ENCODE measurements around the gene SLC39A11. TPM values are rescaled to one million over a fixed set of nuclear protein-coding genes. Genes with fewer than 3 reads are reported as not detected.
A peak's percentile ranks its signal among the peaks of the same experiment; 100 is the strongest.
"Not testable (repeated sequence)": the region's sequence is repeated elsewhere in the genome, so short reads cannot be mapped to it uniquely, and the experiment has no call there.

SLC39A11 gene
- total RNA-seq, 1 donor from 2014 or later = 5.5 TPM

DNA sequence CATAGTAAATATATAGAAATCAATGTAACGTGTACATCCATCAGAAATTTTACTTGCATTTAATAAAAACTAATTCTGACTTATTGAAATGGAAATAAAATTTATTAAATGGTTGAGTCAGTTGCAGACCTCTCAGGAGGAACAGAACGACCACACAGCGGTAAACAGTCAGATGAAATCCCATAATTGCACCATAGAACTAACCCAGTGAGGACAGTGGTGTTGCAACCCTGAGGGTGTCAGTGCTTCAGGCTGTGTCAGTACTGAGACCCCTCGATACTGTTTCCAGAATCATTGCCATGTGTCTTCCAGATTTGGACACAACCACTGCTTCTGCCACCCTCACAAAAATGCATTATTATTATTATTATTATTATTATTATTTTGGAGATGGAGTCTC lies 43.3 kb upstream of the SLC39A11 start:
- Histone ChIP-seq H3K4me3 (no peak overlapping the region), H3K9me3 (ENCODE audit: low read depth) (no peaks in the 10 kb centered on the region), H3K79me2 (ENCODE audit: low read depth) (no peaks in the 10 kb centered on the region), H3K9ac (no peak overlapping the region), H3K4me1 (peaks cover 26% of the 10 kb centered on the region), H3K27me3 (no peaks in the 10 kb centered on the region), H3K4me2 (no peak overlapping the region), H4K20me1 (ENCODE audit: low read depth) (no peaks in the 10 kb centered on the region), H3F3A (ENCODE audit: low read depth) (peaks cover 15% of the 10 kb centered on the region), H2AFZ (replicated peaks) (no peak overlapping the region), H3K27ac (no peak overlapping the region), H3K36me3 (no peaks in the 10 kb centered on the region)
- Mint-ChIP-seq H3K4me1 (peaks cover 29% of the 10 kb centered on the region), H3K4me3 (no peak overlapping the region), H3K27ac (no peak overlapping the region), H3K27me3 (ENCODE audit: insufficient read depth, low read depth) (peaks cover 8% of the 10 kb centered on the region), H3K36me3 (no peaks in the 10 kb centered on the region), H3K9me3 (peaks cover 3% of the 10 kb centered on the region)
- TF ChIP-seq EZH2phosphoT487 (IDR thresholded peaks at IDR 0.05) (no peak), EZH2 (IDR thresholded peaks at IDR 0.05) (no peak)
- TF ChIP-seq, protein P1, sequence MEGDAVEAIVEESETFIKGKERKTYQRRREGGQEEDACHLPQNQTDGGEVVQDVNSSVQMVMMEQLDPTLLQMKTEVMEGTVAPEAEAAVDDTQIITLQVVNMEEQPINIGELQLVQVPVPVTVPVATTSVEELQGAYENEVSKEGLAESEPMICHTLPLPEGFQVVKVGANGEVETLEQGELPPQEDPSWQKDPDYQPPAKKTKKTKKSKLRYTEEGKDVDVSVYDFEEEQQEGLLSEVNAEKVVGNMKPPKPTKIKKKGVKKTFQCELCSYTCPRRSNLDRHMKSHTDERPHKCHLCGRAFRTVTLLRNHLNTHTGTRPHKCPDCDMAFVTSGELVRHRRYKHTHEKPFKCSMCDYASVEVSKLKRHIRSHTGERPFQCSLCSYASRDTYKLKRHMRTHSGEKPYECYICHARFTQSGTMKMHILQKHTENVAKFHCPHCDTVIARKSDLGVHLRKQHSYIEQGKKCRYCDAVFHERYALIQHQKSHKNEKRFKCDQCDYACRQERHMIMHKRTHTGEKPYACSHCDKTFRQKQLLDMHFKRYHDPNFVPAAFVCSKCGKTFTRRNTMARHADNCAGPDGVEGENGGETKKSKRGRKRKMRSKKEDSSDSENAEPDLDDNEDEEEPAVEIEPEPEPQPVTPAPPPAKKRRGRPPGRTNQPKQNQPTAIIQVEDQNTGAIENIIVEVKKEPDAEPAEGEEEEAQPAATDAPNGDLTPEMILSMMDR (IDR thresholded peaks at IDR 0.05) = no peak
- DNase-seq (ENCODE audit: low spot score) = no peak

DNA sequence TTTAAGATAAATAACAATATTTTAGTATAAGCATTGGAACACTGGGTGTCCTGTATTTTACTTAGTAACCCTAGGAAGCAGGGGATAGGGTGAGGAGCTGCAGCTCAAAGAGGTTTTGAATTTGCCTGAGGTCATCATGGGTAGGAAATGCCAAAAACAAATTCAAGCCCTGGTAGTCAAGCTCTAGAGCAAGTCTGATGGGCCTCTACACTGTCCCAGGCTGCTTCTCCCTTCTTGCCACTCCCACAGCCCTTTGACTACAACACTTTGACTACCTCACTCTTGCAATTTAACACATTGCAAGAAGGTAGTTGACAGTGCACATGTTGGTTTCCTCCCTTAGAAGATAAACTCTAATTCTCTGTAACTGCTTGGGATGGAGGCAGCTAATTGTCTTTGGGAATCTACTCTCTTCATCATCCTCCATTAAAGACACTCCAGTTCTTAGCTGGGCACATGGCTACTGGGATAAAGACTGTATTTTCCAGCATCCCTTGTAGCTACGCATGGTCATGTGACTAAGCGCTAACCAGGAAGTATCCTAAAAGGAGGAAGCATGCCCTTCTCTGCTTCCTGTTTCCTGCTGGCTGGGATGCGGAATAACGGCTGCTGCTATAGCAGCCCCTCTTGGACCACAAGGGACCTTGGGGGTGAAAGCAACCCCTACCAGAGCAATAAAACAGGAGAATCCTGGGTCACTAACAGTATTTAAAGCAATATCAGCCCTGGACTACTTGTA lies 41.6 kb upstream of the SLC39A11 start:
- Histone ChIP-seq H3K79me2 (ENCODE audit: low read depth) (no peaks in the 10 kb centered on the region), H3K4me3 (no peak overlapping the region), H3K9ac (no peak overlapping the region), H3K9me3 (ENCODE audit: low read depth) (no peaks in the 10 kb centered on the region), H3K27ac (no peak overlapping the region), H3F3A (ENCODE audit: low read depth) (peaks cover 11% of the 10 kb centered on the region), H2AFZ (replicated peaks) (no peak overlapping the region), H3K4me2 (no peak overlapping the region), H4K20me1 (ENCODE audit: low read depth) (no peaks in the 10 kb centered on the region), H3K27me3 (no peaks in the 10 kb centered on the region), H3K4me1 (peaks cover 24% of the 10 kb centered on the region), H3K36me3 (no peaks in the 10 kb centered on the region)
- no peaks in the 10 kb centered on the region for H3K36me3 Mint-ChIP-seq
- H3K27me3 Mint-ChIP-seq (ENCODE audit: insufficient read depth, low read depth) = peaks cover 7% of the 10 kb centered on the region
- H3K4me3 Mint-ChIP-seq = no peak overlapping the region
- H3K4me1 Mint-ChIP-seq = peaks cover 18% of the 10 kb centered on the region
- H3K27ac Mint-ChIP-seq = no peak overlapping the region
- TF ChIP-seq EZH2 (IDR thresholded peaks at IDR 0.05) = no peak
- no peak for TF ChIP-seq EZH2phosphoT487 (IDR thresholded peaks at IDR 0.05)
- TF ChIP-seq, protein P1 (IDR thresholded peaks at IDR 0.05) = no peak
- H3K9me3 Mint-ChIP-seq = no peaks in the 10 kb centered on the region
- DNase-seq (ENCODE audit: low spot score) = no peak

DNA sequence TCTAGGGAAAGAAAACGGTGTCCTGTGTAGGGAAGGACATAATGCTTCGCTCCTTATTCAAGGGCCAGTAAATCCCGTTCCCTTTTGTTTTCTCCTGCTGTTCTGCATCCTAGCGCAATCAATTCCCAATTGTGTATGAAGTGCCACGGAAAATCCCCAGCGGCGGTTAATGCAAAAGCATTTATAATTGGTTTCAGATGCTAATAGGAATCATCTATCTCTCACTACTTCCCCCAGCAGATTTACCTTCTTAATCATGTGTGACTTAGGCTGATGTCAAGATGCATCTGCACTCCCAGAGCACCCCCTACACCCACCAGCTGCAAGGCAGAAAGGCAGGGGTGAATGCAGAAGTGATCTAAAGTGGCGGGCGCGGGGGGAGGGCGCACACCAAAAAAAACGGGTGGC lies 39.6 kb upstream of the SLC39A11 start:
- H3K36me3 ChIP-seq = no peaks in the 10 kb centered on the region
- Mint-ChIP-seq H3K27me3 (ENCODE audit: insufficient read depth, low read depth) (peaks cover 5% of the 10 kb centered on the region), H3K9me3 (no peaks in the 10 kb centered on the region), H3K36me3 (no peaks in the 10 kb centered on the region), H3K27ac (no peak overlapping the region), H3K4me1 (peaks cover 18% of the 10 kb centered on the region), H3K4me3 (no peak overlapping the region)
- no peak overlapping the region for H3K27ac ChIP-seq
- no peaks in the 10 kb centered on the region for H3K9me3 ChIP-seq (ENCODE audit: low read depth)
- DNase-seq (ENCODE audit: low spot score) = peak; percentile 68
- TF ChIP-seq EZH2phosphoT487 (IDR thresholded peaks at IDR 0.05) (no peak), EZH2 (IDR thresholded peaks at IDR 0.05) (no peak)
- TF ChIP-seq, protein P1 (IDR thresholded peaks at IDR 0.05) = no peak
- H3K4me1 ChIP-seq = peaks cover 24% of the 10 kb centered on the region
- peak overlapping the region; percentile 25 for H3K4me2 ChIP-seq
- no peaks in the 10 kb centered on the region for H3K27me3 ChIP-seq
- H3K4me3 ChIP-seq = no peak overlapping the region
- peaks cover 6% of the 10 kb centered on the region for H3F3A ChIP-seq (ENCODE audit: low read depth)
- no peaks in the 10 kb centered on the region for H3K79me2 ChIP-seq (ENCODE audit: low read depth)
- H4K20me1 ChIP-seq (ENCODE audit: low read depth) = no peaks in the 10 kb centered on the region
- H2AFZ ChIP-seq (replicated peaks) = no peak overlapping the region
- no peak overlapping the region for H3K9ac ChIP-seq

GRCh38 chr17:73131439-73131838 lies 39.0 kb upstream of the SLC39A11 start:
- H3K9me3 ChIP-seq (ENCODE audit: low read depth); H3K9me3 Mint-ChIP-seq; DNase-seq (ENCODE audit: low spot score); H3K27me3 Mint-ChIP-seq (ENCODE audit: insufficient read depth, low read depth); H3K27me3 ChIP-seq; H3K36me3 ChIP-seq; H3F3A ChIP-seq (ENCODE audit: low read depth); H3K9ac ChIP-seq; H3K4me3 ChIP-seq; H4K20me1 ChIP-seq (ENCODE audit: low read depth); H3K27ac Mint-ChIP-seq; H3K4me3 Mint-ChIP-seq; H3K27ac ChIP-seq; H2AFZ ChIP-seq (replicated peaks); H3K36me3 Mint-ChIP-seq; H3K79me2 ChIP-seq (ENCODE audit: low read depth): not testable (repeated sequence)
- peaks cover 18% of the 10 kb centered on the region for H3K4me1 Mint-ChIP-seq
- Histone ChIP-seq H3K4me1 (peaks cover 24% of the 10 kb centered on the region), H3K4me2 (peak overlapping the region; percentile 25)
